ENCODE measurements around the gene TDRD5. TPM values are rescaled to one million over a fixed set of nuclear protein-coding genes. Genes with fewer than 3 reads are reported as not detected.

The TDRD5 gene
- total RNA-seq, 1 experiment from 2014 or later: 0.66 TPM

DNA sequence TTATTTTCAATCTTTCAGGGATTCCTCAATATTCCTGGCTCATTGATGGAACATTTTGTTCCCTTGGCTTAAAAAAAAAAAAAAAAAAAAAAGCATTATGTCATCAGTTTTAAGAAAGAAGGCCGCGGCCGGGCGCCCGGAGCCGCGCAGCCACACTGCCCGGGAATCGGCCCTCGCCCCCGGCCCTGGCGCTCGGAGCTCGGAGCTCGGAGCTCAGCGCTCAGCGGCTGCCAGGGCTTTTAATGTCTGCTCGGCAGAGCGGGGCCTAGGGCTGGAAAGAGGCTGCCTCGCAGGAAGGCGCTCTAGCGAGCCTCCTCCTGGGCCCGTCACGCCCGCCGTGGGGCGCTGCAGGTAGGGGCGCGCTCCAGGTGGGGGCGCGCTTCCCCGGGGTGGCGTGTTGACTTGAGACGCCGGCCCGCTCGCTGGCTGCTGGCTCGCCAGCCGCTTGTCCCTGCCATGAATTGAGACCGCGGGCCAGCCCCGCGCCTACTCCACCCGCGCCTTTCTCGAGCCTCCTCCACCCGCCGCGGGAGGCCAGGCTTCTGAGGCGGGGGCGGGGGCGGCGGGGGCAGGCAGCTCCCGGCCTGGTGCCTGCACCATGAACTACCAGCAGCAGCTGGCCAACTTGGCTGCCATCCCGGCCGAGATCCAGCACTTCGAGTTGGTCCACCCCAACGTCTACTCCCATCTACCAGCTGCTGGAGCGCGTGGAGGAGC is 5.4 kb upstream of the TDRD5 start:
- CTCF ChIA-PET: interaction anchor here (0.5 to 1.9 kb wide), 16 partner anchors 9 to 929 kb away, joined by 3 to 18 read pairs (median 4); partner anchors contain the start of gene NPHS2
- DNase-seq (ENCODE audit: low spot score) (peak; percentile 76), ATAC-seq (peak; percentile 88)
- Mint-ChIP-seq H3K36me3 (no peaks in the 10 kb centered on the region), H3K4me1 (peaks cover 28% of the 10 kb centered on the region), H3K4me3 (peak overlapping the region; percentile 57), H3K9me3 (no peaks in the 10 kb centered on the region), H3K27ac (no peak overlapping the region), H3K27me3 (ENCODE audit: low read depth) (peaks cover 76% of the 10 kb centered on the region)
- POLR2A ChIA-PET: interaction anchor here (0.7 to 2.0 kb wide), 3 partner anchors 10 to 701 kb away, joined by 6 to 14 read pairs (median 6); partner anchors contain the start of gene NPHS2
- no peak for TF ChIP-seq ZNF232 (CRISPR knock-in tag; IDR thresholded peaks at IDR 0.05)
- no peak for TF ChIP-seq IRF2 (CRISPR knock-in tag; IDR thresholded peaks at IDR 0.05; ENCODE audit: borderline replicate concordance, low read depth)
- 0 out of 2 replicates have a peak, but pooled peaks have one; percentile 31 for TF ChIP-seq E2F5 (CRISPR knock-in tag; IDR thresholded peaks at IDR 0.05)
- no peak for TF ChIP-seq HMGA2 (CRISPR knock-in tag; IDR thresholded peaks at IDR 0.05)
- TF ChIP-seq GRHL2 (CRISPR knock-in tag; IDR thresholded peaks at IDR 0.05; ENCODE audit: insufficient replicate concordance, severe bottlenecking): no peak
- TF ChIP-seq ZNF263 (CRISPR knock-in tag; IDR thresholded peaks at IDR 0.05; ENCODE audit: low read depth): no peak
- no peak for TF ChIP-seq SOX15 (CRISPR knock-in tag; IDR thresholded peaks at IDR 0.05)
- TF ChIP-seq, protein P1, sequence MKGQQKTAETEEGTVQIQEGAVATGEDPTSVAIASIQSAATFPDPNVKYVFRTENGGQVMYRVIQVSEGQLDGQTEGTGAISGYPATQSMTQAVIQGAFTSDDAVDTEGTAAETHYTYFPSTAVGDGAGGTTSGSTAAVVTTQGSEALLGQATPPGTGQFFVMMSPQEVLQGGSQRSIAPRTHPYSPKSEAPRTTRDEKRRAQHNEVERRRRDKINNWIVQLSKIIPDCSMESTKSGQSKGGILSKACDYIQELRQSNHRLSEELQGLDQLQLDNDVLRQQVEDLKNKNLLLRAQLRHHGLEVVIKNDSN (CRISPR knock-in tag; IDR thresholded peaks at IDR 0.05): no peak
- TF ChIP-seq, protein P2, sequence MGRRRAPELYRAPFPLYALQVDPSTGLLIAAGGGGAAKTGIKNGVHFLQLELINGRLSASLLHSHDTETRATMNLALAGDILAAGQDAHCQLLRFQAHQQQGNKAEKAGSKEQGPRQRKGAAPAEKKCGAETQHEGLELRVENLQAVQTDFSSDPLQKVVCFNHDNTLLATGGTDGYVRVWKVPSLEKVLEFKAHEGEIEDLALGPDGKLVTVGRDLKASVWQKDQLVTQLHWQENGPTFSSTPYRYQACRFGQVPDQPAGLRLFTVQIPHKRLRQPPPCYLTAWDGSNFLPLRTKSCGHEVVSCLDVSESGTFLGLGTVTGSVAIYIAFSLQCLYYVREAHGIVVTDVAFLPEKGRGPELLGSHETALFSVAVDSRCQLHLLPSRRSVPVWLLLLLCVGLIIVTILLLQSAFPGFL (CRISPR knock-in tag; IDR thresholded peaks at IDR 0.05; ENCODE audit: borderline replicate concordance): no peak
- TF ChIP-seq HMGXB4 (CRISPR knock-in tag; IDR thresholded peaks at IDR 0.05): peak; percentile 76
- TF ChIP-seq NR1H2 (CRISPR knock-in tag; IDR thresholded peaks at IDR 0.05): no peak
- TF ChIP-seq, protein P3, sequence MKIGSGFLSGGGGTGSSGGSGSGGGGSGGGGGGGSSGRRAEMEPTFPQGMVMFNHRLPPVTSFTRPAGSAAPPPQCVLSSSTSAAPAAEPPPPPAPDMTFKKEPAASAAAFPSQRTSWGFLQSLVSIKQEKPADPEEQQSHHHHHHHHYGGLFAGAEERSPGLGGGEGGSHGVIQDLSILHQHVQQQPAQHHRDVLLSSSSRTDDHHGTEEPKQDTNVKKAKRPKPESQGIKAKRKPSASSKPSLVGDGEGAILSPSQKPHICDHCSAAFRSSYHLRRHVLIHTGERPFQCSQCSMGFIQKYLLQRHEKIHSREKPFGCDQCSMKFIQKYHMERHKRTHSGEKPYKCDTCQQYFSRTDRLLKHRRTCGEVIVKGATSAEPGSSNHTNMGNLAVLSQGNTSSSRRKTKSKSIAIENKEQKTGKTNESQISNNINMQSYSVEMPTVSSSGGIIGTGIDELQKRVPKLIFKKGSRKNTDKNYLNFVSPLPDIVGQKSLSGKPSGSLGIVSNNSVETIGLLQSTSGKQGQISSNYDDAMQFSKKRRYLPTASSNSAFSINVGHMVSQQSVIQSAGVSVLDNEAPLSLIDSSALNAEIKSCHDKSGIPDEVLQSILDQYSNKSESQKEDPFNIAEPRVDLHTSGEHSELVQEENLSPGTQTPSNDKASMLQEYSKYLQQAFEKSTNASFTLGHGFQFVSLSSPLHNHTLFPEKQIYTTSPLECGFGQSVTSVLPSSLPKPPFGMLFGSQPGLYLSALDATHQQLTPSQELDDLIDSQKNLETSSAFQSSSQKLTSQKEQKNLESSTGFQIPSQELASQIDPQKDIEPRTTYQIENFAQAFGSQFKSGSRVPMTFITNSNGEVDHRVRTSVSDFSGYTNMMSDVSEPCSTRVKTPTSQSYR (CRISPR knock-in tag; IDR thresholded peaks at IDR 0.05): no peak
- TF ChIP-seq NR3C1 (CRISPR knock-in tag; conservative IDR thresholded peaks at IDR 0.05; ENCODE audit: low read depth): no peak
- TF ChIP-seq IRF1 (CRISPR knock-in tag; IDR thresholded peaks at IDR 0.05): no peak
- TF ChIP-seq SMAD3 (CRISPR knock-in tag; IDR thresholded peaks at IDR 0.05; ENCODE audit: borderline replicate concordance): no peak
- no peak for TF ChIP-seq ZNF396 (CRISPR knock-in tag; IDR thresholded peaks at IDR 0.05; ENCODE audit: borderline replicate concordance)
- TF ChIP-seq, protein P4, sequence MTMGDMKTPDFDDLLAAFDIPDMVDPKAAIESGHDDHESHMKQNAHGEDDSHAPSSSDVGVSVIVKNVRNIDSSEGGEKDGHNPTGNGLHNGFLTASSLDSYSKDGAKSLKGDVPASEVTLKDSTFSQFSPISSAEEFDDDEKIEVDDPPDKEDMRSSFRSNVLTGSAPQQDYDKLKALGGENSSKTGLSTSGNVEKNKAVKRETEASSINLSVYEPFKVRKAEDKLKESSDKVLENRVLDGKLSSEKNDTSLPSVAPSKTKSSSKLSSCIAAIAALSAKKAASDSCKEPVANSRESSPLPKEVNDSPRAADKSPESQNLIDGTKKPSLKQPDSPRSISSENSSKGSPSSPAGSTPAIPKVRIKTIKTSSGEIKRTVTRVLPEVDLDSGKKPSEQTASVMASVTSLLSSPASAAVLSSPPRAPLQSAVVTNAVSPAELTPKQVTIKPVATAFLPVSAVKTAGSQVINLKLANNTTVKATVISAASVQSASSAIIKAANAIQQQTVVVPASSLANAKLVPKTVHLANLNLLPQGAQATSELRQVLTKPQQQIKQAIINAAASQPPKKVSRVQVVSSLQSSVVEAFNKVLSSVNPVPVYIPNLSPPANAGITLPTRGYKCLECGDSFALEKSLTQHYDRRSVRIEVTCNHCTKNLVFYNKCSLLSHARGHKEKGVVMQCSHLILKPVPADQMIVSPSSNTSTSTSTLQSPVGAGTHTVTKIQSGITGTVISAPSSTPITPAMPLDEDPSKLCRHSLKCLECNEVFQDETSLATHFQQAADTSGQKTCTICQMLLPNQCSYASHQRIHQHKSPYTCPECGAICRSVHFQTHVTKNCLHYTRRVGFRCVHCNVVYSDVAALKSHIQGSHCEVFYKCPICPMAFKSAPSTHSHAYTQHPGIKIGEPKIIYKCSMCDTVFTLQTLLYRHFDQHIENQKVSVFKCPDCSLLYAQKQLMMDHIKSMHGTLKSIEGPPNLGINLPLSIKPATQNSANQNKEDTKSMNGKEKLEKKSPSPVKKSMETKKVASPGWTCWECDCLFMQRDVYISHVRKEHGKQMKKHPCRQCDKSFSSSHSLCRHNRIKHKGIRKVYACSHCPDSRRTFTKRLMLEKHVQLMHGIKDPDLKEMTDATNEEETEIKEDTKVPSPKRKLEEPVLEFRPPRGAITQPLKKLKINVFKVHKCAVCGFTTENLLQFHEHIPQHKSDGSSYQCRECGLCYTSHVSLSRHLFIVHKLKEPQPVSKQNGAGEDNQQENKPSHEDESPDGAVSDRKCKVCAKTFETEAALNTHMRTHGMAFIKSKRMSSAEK (CRISPR knock-in tag; IDR thresholded peaks at IDR 0.05; ENCODE audit: borderline replicate concordance): no peak
- TF ChIP-seq CREM (CRISPR knock-in tag; IDR thresholded peaks at IDR 0.05): no peak
- TF ChIP-seq, protein P5, sequence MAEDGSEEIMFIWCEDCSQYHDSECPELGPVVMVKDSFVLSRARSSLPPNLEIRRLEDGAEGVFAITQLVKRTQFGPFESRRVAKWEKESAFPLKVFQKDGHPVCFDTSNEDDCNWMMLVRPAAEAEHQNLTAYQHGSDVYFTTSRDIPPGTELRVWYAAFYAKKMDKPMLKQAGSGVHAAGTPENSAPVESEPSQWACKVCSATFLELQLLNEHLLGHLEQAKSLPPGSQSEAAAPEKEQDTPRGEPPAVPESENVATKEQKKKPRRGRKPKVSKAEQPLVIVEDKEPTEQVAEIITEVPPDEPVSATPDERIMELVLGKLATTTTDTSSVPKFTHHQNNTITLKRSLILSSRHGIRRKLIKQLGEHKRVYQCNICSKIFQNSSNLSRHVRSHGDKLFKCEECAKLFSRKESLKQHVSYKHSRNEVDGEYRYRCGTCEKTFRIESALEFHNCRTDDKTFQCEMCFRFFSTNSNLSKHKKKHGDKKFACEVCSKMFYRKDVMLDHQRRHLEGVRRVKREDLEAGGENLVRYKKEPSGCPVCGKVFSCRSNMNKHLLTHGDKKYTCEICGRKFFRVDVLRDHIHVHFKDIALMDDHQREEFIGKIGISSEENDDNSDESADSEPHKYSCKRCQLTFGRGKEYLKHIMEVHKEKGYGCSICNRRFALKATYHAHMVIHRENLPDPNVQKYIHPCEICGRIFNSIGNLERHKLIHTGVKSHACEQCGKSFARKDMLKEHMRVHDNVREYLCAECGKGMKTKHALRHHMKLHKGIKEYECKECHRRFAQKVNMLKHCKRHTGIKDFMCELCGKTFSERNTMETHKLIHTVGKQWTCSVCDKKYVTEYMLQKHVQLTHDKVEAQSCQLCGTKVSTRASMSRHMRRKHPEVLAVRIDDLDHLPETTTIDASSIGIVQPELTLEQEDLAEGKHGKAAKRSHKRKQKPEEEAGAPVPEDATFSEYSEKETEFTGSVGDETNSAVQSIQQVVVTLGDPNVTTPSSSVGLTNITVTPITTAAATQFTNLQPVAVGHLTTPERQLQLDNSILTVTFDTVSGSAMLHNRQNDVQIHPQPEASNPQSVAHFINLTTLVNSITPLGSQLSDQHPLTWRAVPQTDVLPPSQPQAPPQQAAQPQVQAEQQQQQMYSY (CRISPR knock-in tag; IDR thresholded peaks at IDR 0.05): no peak

Data from WTC11 (cell line).